Keratinocyte (primary cell): ENCODE results near the gene C19orf85. TPM values are rescaled to one million over a fixed set of nuclear protein-coding genes. Genes with fewer than 3 reads are reported as not detected.

Source experiments
- DNase-seq: peaks from one replicate; pipeline ENCODE4 v3.0.0-alpha.2; 2011; ENCODE audit warnings: low read depth, missing footprints, low spot score
- FAIRE-seq: peaks from 2 replicates; lab custom pipeline; 2011; peaks lifted over from hg19 to GRCh38; lab: Jason Lieb, UNC
- H2AFZ ChIP-seq: 2 replicates; pipeline ENCODE4 v1.6.0; 2012; ENCODE audit warnings: low read length, control low read depth, inconsistent platforms; ENCODE audit not compliant: control insufficient read depth
- H3K27ac ChIP-seq: 2 replicates; pipeline ENCODE4 v1.5.1; 2011; ENCODE audit warnings: low read length; ENCODE audit not compliant: control insufficient read depth, insufficient read depth
- H3K27me3 ChIP-seq: 3 replicates; pipeline ENCODE4 v1.6.0; 2011; ENCODE audit warnings: low read length; ENCODE audit not compliant: control insufficient read depth, insufficient read depth; ENCODE audit errors: extremely low read depth
- H3K36me3 ChIP-seq, 2 experiments: 2 replicates in 1 of 2; 3 replicates in 1 of 2; pipeline ENCODE4 v1.5.1; 2011; ENCODE audit warnings: low read length in 2 of 2, mild to moderate bottlenecking in 1 of 2; ENCODE audit not compliant: control insufficient read depth in 2 of 2, insufficient read depth in 2 of 2; ENCODE audit errors: extremely low read depth in 1 of 2
- H3K4me1 ChIP-seq: 3 replicates; pipeline ENCODE4 v1.5.1; 2011; ENCODE audit warnings: low read length; ENCODE audit not compliant: control insufficient read depth, insufficient read depth; ENCODE audit errors: extremely low read depth
- H3K4me2 ChIP-seq: 3 replicates; pipeline ENCODE4 v1.6.0; 2011; ENCODE audit warnings: low read depth, low read length; ENCODE audit not compliant: control insufficient read depth, insufficient read depth; ENCODE audit errors: extremely low read depth
- H3K4me3 ChIP-seq, 3 experiments: fragments of 200-600 bp in 1 of 3; sonication (generic) in 1 of 3; 2 replicates in 2 of 3; 3 replicates in 1 of 3; pipeline ENCODE4 v1.5.1; 2011 to 2016; ENCODE audit warnings: low read length in 3 of 3, mild to moderate bottlenecking in 3 of 3, control low read depth in 2 of 3, inconsistent platforms in 1 of 3, low read depth in 1 of 3, mixed read lengths in 1 of 3, mixed run types in 1 of 3, moderate library complexity in 1 of 3; ENCODE audit not compliant: control insufficient read depth in 2 of 3, insufficient read depth in 2 of 3; ENCODE audit errors: extremely low read depth in 1 of 3
- H3K79me2 ChIP-seq: 2 replicates; pipeline ENCODE4 v1.6.0; 2012; ENCODE audit warnings: low read length; ENCODE audit not compliant: control insufficient read depth, insufficient read depth
- H3K9ac ChIP-seq: 3 replicates; pipeline ENCODE4 v1.6.0; 2011; ENCODE audit warnings: low read length; ENCODE audit not compliant: control insufficient read depth, insufficient read depth; ENCODE audit errors: extremely low read depth
- H3K9me1 ChIP-seq: 3 replicates; pipeline ENCODE4 v1.6.0; 2011; ENCODE audit warnings: low read length; ENCODE audit not compliant: control insufficient read depth, insufficient read depth; ENCODE audit errors: extremely low read depth
- H3K9me3 ChIP-seq: 2 replicates; pipeline ENCODE4 v1.5.1; 2012; ENCODE audit warnings: low read depth, low read length; ENCODE audit not compliant: control insufficient read depth
- H4K20me1 ChIP-seq: 3 replicates; pipeline ENCODE4 v1.6.0; 2011; ENCODE audit warnings: low read length; ENCODE audit not compliant: control insufficient read depth, insufficient read depth; ENCODE audit errors: extremely low read depth
- CTCF ChIP-seq, 3 experiments: IDR thresholded peaks in 1 of 3; conservative IDR thresholded peaks in 1 of 3; optimal IDR thresholded peaks in 1 of 3; 2 replicates in 2 of 3; 3 replicates in 1 of 3; pipeline versions ENCODE3 to v1.5.1; 2011; ENCODE audit warnings: low read length in 3 of 3, mild to moderate bottlenecking in 3 of 3, moderate library complexity in 2 of 3, control low read depth in 1 of 3, inconsistent platforms in 1 of 3; ENCODE audit not compliant: insufficient read depth in 2 of 3; ENCODE audit errors: extremely low read depth in 1 of 3
- EZH2 ChIP-seq: IDR thresholded peaks from one replicate; pipeline ENCODE4 v1.6.1; 2012; ENCODE audit warnings: inconsistent platforms, mild to moderate bottlenecking, low read length, moderate library complexity
- dilution Hi-C: fragments of 300-500 bp; cut with MboI; formaldehyde crosslinking; loops from one replicate; pipeline ENCODE4 v1.7.0; 2020; ENCODE audit warnings: low sequenced_read_pairs; ENCODE audit not compliant: extremely low pct_ligation_motif_present
- polyA plus RNA-seq, 5 experiments: library from polyadenylated mRNA; depleted of rRNA in 3 of 5; stranded (reverse) in 3 of 5; stranded (forward) in 1 of 5; unstranded in 1 of 5; fragments of >200 nt; gene quantifications; 1 replicate in 1 of 5; 2 replicates in 3 of 5; 3 replicates in 1 of 5; pipeline versions ENCODE4 v1.2.1 to v1.2.3, GENCODE V29; 2011 to 2012; ENCODE audit warnings: missing spikeins in 2 of 5, low read depth in 1 of 5, low replicate concordance in 1 of 5

The C19orf85 gene
- polyA plus RNA-seq, 1 donor (not counting 4 experiments of a cell fraction or from before 2014, with no cell fraction given): not detected

DNA sequence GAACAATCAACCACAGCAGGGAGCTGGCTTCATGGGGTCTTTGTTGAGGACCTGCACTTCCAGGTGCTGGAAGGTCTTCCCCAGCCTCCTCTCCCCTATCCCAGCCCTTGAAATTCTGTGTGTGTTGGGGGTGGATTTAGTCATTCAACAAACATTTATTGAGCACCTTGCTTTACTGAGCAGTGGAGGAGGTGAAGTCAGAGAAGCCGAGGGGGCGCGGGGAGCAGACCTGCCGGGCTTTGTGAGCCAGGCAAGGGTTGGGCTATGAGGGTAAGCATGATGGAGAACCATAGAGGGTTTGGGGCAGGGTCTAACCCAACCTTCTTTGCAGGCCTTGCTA is 3.5 kb upstream of the C19orf85 start:
- Histone ChIP-seq H3K27me3 (no peaks in the 10 kb centered on the region), H3K9me3 (no peaks in the 10 kb centered on the region), H4K20me1 (no peaks in the 10 kb centered on the region), H3K4me1 (peaks cover 2% of the 10 kb centered on the region), H3K79me2 (no peaks in the 10 kb centered on the region), H3K27ac (no peak overlapping the region), H3K4me2 (no peak overlapping the region), H3K36me3 (no peaks in the 10 kb centered on the region), H2AFZ (peak overlapping the region; percentile 59), H3K9ac (no peak overlapping the region), H3K4me3 (no peak overlapping the region), H3K9me1 (no peaks in the 10 kb centered on the region)
- TF ChIP-seq EZH2 (no peak), CTCF (optimal IDR thresholded peaks at IDR 0.05 in 1 of 3, IDR thresholded peaks at IDR 0.05 in 1 of 3, conservative IDR thresholded peaks at IDR 0.05 in 1 of 3; ENCODE audit: extremely low read depth in 1 of 3, insufficient read depth in 2 of 3, low read length in 3 of 3) (peak in 1 of 3 experiments; percentile 1)
- no peak for FAIRE-seq
- DNase-seq: no peak
- dilution Hi-C loops: no loop called here

GRCh38 chr19:55467236-55468053 is 2.9 kb upstream of the C19orf85 start:
- TF ChIP-seq CTCF (optimal IDR thresholded peaks at IDR 0.05 in 1 of 3, IDR thresholded peaks at IDR 0.05 in 1 of 3, conservative IDR thresholded peaks at IDR 0.05 in 1 of 3; ENCODE audit: extremely low read depth in 1 of 3, insufficient read depth in 2 of 3, low read length in 3 of 3): peak; percentile 75 to 97 (median 88)
- TF ChIP-seq EZH2: no peak
- peaks cover 3% of the 10 kb centered on the region for H3K4me1 ChIP-seq
- no peak overlapping the region for H3K4me3 ChIP-seq
- H3K36me3 ChIP-seq: no peaks in the 10 kb centered on the region
- H3K9me1 ChIP-seq: no peaks in the 10 kb centered on the region
- H3K27ac ChIP-seq: no peak overlapping the region
- H3K79me2 ChIP-seq: no peaks in the 10 kb centered on the region
- FAIRE-seq: no peak
- H3K9me3 ChIP-seq: no peaks in the 10 kb centered on the region
- DNase-seq: no peak
- H3K4me2 ChIP-seq: no peak overlapping the region
- dilution Hi-C loops: no loop called here
- no peak overlapping the region for H3K9ac ChIP-seq
- H4K20me1 ChIP-seq: no peaks in the 10 kb centered on the region
- peak overlapping the region; percentile 59 for H2AFZ ChIP-seq
- H3K27me3 ChIP-seq: no peaks in the 10 kb centered on the region
